SH-SY5Y (cell line): ENCODE measurements around the gene STAB2.

Experiments
- GATA2 ChIP-seq: IDR thresholded peaks from 2 replicates; pipeline ENCODE4 v1.6.1; 2011; ENCODE audit warnings: mild to moderate bottlenecking, low read depth, low read length
- GATA3 ChIP-seq: IDR thresholded peaks from 2 replicates; pipeline ENCODE4 v1.6.1; 2011; ENCODE audit warnings: low read depth, mild to moderate bottlenecking, low read length, moderate library complexity

STAB2 gene

DNA sequence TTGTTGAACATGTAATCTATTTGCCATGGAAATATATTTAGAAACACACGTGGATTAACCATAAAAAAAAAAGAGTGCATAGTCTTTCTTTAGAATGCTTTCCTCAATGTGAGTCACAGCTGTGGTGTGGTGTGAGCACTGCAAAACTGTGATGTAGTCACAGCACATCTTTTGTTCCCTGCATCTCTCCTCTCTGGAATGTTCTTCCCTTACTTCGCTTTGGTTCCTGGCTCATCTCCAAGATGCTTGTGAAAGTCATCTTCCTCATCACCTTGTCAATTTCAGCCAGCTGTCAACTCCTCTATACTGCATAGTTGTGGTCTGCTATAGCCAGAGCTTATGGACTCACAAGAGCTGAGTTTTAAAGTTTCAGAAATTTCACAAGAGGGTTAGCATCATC, 60.2 kb downstream of the STAB2 start:
- TF ChIP-seq GATA3 = no peak
- TF ChIP-seq GATA2 = no peak

- TF ChIP-seq GATA3 (no peak), GATA2 (no peak)
Measured at GRCh38 chr12:103652808-103653207, 65.7 kb downstream of the STAB2 start.

DNA sequence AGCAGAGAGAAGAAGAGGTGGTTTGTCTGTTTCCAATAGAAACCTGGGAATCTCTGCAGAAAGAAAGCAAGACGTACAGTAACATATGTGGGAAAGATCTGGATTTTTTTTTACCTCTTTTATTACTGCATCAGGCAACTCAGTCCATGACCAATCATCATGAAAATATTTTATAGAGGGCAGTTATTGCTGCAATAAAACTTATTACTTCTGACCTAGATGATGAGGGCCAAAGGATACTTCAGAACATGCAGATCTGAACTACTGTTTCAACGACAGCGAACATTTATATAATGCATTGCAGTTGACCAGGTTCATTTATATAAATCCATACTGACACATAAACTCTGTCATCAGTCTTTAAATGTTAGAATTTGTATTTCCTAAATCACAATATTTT, 67.7 kb downstream of the STAB2 start:
- TF ChIP-seq GATA2 (no peak), GATA3 (no peak)

GRCh38 chr12:103656291-103656690, 69.2 kb downstream of the STAB2 start:
- no peak for TF ChIP-seq GATA2
- TF ChIP-seq GATA3 = no peak

DNA sequence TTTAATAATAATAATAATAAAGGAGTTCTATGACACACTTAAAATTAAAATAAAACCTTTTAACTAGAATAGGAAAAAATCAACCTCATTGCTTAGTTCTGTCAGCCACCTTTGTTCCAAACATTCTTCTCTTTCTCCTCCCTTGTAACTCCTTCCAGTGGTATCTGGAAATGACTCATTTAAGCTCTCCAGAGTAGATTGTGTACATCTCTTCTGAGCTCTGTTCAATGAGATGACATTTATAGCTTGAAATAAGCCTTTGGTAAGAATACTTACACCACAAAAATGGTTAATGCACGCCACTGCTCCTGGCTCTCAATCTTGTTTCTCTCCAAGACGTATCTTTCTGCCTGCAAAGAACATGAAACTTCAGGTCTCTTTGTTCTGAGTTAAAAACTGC, 70.3 kb downstream of the STAB2 start:
- no peak for TF ChIP-seq GATA2
- TF ChIP-seq GATA3 = no peak

DNA sequence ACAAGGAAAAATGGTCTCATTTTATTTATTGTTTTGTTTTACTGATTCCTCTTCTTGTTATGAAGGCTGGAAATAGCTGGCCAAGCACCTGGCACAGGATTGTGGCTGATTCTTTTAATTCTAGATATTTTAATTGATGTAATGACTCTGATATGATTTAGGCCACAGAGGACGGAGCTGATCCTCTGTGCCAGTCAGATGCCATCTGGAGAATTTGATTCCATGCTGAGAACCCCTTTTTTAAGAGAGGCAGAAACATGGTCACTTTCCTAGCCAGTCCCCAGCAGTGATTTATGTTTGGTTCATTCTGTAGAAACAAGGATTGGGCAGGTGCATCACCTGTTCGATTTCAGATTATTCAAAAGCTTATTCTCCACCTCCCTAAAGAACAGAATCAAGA, 77.6 kb downstream of the STAB2 start:
- TF ChIP-seq GATA2 (no peak), GATA3 (no peak)

DNA sequence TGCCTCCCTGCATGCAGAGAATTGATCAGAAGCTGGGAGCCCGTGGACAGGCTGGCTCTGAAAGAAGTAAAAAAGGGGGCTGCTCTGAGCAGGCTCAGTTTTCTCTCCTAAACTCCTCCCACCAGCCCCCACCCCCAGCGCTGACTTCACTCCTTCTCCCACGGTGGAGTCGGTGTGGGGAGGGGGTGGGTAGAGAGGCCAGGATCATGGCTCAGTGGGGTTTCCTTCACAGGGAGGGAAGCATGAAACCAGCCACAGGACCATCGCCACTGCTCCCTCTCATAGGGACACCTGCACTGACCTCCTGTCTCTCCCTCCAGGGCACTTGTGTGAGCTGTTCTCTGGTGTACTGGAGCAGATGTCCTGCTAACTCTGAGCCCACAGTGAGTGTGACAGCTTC, 78.9 kb downstream of the STAB2 start:
- TF ChIP-seq GATA2 (no peak), GATA3 (no peak)

- TF ChIP-seq GATA2 (no peak), GATA3 (no peak)
Measured at GRCh38 chr12:103667125-103667524, 80.1 kb downstream of the STAB2 start.

GRCh38 chr12:103668520-103668919, 81.4 kb downstream of the STAB2 start:
- TF ChIP-seq GATA3 = no peak
- TF ChIP-seq GATA2 = no peak

DNA sequence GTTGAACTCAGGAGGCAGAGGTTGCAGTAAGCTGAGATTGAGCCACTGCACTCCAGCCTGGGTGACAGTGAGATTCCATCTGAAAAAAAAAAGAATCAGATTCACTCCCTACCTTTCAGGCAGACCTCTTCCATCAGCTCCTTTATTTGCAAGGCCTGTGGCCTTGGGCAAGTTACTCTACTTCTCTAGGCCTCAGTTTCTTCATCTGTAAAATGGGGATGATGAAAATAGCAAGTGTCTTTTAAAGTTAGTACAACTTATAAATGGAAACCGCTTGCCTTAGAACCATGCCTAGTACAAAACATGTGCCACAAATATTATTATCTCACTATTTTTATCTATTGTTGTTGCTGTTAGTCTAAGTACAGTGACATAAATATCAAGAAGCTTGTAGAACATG, 84.3 kb downstream of the STAB2 start:
- TF ChIP-seq GATA3 (no peak), GATA2 (no peak)

- TF ChIP-seq GATA2 (no peak), GATA3 (no peak)
Measured at GRCh38 chr12:103672401-103673119, 85.5 kb downstream of the STAB2 start.

DNA sequence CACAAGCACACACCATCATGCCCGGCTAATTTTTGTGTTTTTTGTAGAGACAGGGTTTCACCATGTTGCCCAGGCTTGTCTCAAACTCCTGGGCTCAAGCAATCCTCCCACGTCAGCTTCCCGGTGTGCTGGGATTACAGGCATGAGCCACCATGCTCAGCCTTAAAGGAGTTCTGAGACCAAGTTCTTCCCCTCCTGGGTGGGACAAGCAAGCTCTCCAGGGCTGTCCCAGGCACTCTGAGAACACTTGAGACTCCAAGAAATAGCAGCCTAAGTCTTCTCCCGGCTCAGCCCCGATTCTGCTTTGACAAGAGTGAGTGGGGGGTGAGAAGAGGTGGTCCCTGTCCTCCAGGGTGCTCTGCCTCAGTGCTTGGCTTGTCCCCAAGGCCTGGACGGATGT, 86.4 kb downstream of the STAB2 start:
- TF ChIP-seq GATA3 (no peak), GATA2 (no peak)

DNA sequence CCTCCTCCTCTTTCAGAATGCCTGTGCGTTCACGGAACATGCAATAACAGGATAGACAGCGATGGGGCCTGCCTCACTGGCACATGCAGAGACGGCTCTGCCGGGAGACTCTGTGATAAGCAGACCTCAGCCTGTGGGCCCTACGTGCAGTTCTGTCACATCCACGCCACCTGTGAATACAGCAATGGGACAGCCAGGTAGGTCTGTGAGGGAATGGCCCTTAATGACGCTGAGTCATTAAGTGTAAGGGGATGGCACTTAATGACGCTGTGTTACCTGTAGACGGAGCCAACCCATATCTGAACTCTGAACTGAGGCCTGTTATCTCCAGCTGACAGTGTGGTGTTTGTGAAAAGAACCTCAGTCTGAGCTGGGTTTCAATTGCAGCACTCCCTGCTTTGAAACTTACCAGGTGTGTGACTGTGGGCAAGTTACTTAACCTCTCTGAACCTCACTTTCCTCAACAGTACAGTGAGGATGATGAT, 86.9 kb downstream of the STAB2 start:
- TF ChIP-seq GATA3 (no peak), GATA2 (no peak)

- TF ChIP-seq GATA2 (no peak), GATA3 (no peak)
Measured at GRCh38 chr12:103676893-103677292, 89.8 kb downstream of the STAB2 start.

- no peak for TF ChIP-seq GATA3
- TF ChIP-seq GATA2 = no peak
Measured at GRCh38 chr12:103677341-103677740, 90.3 kb downstream of the STAB2 start.

GRCh38 chr12:103677905-103678304, 90.8 kb downstream of the STAB2 start:
- TF ChIP-seq GATA2 (no peak), GATA3 (no peak)
